IPS-11a (cell line): ENCODE data around the gene TFEB.

Source experiments
- H3K4me3 ChIP-seq: one replicate; pipeline ENCODE4 v1.5.1; 2013; ENCODE audit warnings: low read depth, low read length, control low read depth

Gene TFEB

DNA sequence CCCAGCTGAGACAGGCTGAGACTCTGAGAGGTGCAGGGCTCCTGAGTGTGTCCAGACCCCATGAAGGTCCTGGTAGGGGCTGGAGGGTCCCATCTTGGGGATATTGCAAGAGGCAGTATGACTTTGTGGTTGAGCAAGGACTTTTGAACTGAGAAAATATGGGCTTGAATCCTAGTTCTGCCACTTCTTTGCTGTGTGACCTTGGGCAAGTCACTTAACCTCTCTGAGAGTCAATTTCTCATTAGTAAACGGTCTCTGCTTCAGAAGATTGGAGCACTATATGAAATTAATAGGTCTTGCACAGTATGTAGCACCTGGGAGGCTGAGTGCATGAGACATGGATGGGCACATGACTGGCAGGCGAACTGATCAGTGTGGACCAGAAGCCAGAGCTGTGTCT is 42.7 kb downstream of the TFEB start:
- no peak overlapping the region for H3K4me3 ChIP-seq

GRCh38 chr6:41692080-41692675 is 43.2 kb downstream of the TFEB start:
- H3K4me3 ChIP-seq, result no peak overlapping the region

- H3K4me3 ChIP-seq, result no peak overlapping the region
These were observed 43.9 kb downstream of the TFEB start for GRCh38 chr6:41691426-41692079.

DNA sequence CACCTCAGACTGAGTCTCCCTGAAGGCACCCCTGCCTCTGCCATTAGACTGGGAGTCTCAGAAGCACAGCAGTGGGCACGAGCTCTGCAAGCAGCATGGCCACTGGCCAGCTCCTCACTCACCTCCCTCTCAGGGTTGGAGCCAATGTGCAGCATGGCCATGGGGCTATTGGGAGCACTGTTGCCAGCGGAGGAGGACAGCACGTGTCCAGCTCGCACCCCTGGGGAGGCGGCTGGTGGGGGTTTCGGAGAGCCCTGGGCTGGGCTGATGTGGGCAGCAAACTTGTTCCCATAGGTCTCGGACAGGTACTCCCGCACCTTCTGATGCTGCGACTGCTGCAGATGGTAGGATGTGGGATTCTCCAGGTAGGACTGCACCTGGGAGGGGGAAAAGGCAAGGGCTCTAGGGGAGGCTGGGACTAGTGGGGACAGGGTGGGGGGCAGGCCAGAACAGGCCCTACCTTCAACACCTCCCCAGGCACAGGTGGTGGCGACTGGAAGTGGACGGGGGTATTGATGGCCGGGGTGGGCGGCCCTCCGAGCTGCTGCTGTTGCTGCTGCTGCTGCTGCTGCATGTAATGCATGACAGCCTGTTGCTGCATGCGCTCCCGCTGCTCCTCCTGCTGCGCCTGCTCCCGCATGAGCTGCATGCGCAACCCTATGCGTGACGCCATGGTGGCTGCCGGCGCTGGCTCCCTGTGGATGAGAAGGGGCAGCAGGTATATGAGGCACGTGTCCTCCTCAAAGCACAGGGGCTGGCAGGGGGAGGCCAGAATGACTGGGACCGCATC is 44.7 kb downstream of the TFEB start:
- no peak overlapping the region for H3K4me3 ChIP-seq

DNA sequence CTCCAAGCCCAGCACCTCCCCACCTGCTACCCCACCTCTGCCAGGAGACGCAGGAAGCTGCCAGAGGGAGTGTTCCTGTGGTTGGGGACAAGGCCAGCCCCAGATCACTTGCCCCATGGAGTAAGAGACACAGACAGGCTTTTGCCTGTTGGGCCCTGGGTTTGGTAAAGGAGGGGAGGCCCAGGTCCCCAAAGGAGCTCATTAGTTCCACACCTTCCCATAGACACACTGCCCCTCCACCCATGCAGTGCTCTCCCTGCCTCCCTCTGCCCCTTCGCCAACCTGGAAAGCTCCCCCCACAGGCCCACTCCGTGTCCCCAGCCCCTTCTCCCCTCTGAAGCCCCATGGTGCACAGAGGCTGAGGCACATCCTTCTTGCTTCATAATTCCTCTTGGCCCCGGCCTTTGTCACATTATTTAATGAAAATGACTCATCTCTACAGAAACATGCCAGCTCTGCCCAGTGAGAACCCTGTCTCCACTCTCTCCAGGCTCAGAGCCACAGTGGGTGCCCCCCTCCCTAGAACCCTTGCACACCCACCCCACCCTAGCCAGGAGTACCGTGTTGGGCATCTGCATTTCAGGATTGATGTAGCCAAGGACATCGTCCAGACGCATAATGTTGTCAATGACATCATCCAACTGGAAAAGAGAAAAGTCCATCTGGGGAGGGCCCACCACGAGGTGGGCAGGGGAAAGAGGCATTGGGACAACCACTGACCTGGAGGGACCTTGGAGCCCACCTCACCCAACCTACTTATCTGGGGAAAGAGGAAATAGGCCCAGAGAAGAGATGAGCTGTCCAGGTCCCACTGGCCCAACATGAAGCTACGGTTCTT is 46.0 kb downstream of the TFEB start:
- no peak overlapping the region for H3K4me3 ChIP-seq

GRCh38 chr6:41688256-41688965 is 47.0 kb downstream of the TFEB start:
- H3K4me3 ChIP-seq, result no peak overlapping the region

DNA sequence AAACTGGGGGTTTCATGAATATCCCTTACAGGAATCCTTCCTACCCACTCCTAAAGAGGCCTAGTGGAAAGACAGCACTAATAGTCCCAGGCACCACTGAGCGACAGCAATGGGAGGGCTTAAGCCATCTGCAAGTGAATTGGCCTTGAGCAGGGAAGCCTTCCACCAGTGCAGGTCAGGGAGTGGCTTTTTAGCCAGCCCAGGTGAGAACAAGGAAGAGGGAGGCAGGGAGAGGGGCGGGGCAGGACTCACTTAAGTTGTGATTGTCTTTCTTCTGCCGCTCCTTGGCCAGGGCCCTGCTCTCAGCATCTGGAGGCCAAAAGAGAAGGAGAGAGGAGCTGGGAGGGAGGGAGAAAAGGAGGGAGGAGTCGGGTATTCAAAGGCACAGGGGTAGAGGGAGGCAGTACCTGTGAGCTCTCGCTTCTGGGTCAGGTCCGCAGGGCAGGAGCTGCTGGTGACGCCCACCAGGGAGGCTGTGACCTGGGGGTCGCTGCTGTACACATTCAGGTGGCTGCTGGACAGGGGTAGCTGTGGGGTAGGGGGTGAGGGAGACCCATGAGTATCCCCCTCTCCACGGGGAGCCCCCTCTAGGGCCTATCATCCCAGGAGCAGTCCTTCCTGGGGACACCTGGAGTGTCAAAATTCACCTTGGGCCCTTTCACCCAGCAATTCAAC is 47.8 kb downstream of the TFEB start:
- no peak overlapping the region for H3K4me3 ChIP-seq

DNA sequence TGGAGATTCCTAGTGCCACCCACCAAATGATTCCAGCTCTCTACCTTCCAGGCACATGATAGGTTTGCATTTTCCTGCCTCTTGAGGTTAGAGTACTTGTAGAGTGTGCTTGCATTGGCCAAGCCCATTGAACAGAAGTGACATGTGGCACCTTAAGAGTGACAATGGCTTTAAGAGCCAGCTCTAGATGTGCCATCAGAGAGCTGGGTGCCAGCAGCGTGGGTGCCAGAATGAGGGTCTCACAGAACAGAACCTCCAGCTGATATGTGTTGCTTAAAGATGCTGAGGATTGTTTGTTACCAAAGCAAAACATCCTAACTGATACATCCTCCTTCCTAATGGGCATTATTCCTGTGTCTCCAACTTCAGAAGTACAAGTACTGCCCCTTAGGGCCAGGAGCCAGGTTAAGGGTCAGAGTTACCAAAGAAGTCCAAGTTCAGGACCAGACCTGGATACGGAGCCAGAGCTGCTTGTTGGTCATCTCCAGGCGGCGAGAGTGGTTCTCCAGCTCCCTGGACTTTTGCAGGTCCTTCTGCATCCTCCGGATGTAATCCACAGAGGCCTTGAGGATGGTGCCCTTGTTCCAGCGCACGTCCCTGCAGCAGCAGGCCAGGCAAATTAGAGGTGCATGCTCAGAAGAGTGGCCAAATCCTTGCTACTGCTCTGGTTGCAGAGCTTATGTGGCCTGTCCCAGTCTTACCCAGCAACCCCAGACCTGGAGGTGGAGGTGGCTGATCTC is 49.6 kb downstream of the TFEB start:
- no peak overlapping the region for H3K4me3 ChIP-seq

DNA sequence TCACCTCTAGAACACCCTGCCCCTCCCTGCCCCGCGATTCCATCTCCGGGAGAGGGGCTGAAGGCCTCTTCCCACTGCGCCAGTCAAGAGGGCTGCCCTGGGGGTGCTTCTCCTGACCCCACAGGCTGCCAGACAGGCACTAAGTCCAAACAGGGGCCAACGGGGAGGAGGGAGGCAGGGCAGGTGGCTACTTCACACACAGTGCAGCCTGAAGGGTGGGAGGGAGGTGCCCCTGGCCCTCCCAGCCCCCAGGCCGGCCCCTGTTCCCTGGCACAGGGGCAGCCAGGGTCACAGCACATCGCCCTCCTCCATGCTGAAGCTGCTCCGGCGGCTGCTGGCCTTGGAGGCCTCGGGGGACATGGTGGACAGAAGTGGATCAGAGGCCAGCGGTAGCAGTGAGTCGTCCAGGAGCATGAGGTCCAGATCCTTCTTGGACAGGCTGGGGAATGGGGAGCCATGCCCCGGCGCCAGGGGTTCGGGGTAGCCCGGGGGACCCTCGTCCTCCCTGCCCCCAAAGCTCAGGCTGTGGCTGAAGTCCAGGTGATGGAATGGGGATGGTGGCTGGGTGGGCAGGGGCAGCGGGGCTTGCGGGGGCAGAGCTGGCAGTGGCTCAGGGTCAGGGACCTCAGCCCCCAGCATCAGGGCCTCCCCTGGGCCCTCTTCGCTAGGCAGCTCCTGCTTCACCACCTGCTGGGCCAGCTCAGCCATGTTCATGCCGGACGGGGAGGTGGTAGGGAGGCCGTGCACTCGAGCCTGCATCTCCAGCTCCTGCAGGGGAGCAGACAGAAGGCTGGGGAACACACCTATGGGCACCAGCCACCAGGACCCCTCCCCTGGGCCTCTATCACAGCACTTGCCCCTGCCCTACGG is 50.9 kb downstream of the TFEB start:
- H3K4me3 ChIP-seq, result no peak overlapping the region

- H3K4me3 ChIP-seq, result no peak overlapping the region
These were observed 51.7 kb downstream of the TFEB start for GRCh38 chr6:41683523-41684310.

- H3K4me3 ChIP-seq, result no peak overlapping the region
These were observed 52.2 kb downstream of the TFEB start for GRCh38 chr6:41683273-41683522.

DNA sequence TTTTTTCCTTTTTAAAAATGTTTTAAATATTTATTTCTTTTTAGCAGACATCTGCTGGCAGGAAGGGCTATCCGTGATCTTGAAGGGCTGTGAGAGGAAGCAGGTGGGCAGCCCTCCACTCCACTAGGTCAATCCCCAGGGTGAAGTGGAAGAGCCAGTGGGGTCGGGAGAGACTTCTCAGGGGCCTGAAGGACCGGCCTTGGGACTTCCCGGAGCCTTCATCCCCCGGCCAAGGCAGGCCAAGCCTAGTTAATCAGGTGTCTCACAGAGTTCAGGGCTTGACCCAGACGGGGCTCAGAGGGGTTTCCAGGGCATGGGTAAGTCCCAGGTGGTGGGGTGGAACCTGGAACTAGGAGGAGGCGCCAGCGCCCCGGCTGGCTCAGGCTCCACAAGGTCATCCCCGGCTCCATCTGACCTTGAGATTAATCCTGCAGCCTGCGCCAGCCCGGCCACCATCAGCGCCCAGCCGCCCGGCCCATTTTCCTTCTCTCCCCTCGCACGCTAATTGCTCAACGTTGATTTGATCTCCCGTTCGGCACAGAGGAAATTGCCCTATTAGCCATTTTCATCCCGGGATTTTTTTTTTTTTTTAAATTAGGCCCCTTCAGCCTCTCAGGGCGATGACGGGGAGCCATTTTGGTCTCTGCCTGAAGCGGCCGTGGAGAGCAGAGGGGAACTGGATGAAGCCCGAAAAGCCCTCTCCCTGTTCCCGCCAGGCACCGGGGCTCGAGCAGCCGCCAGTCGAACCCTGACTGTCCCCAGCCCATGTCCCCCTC is 52.7 kb downstream of the TFEB start:
- H3K4me3 ChIP-seq, result no peak overlapping the region

- H3K4me3 ChIP-seq, result no peak overlapping the region
These were observed 53.3 kb downstream of the TFEB start for GRCh38 chr6:41682056-41682477.

DNA sequence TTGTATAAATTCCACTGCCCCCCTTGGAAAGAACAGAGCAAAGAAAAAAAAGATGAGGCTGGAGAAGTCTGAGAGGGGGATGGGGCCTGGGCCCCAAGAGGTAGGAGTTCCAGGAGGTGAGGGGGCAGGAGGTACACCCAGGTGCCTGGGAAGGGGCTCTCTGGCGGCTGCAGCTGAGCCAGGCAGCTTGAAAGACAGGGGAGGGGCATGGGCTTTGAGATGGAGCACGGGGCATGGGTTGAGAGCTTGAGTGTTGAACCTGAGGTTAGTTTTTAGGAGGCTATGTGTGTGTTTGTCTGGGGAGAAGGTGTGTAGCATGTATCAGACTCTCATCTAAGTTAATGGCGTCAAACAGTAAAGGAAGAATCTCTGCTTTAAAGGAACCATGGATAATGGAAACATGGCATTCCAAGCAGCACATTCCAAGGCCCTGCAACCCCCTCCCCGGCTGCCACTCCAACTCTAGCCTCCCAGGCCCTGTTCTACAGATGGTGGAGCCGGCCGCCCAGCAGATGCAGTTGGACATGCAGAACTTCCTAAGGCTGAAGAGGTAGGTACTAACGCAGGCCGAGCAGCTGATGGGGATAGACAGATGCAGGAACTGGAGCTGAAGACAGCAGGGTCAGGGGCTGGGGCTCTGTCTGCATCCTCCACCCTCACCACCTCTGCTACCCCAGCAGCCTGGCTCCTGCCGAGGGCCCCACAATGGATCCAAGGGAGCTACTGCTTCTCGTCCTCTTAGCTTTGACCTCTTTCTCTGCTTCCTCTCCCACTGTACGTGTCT is 55.0 kb downstream of the TFEB start:
- no peak overlapping the region for H3K4me3 ChIP-seq

DNA sequence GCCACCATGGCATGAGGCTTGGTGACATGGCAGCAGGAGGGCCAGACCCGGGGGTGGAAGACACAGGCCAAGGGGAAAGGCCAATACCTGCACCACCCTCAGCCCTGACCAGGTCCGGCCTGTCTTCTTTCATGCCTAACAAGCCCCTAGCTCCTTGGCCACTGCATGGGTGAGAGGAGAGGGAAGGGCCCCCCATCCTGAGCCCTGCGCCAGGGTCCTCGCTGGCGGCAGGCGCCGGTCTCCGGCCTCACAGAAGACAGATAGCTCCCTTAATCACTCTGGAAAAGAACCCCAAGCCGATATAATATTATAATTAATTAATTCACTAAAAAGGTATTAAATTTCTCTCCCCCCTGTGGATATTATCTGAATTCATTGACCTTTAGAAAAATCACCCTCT is 55.7 kb downstream of the TFEB start:
- no peak overlapping the region for H3K4me3 ChIP-seq

DNA sequence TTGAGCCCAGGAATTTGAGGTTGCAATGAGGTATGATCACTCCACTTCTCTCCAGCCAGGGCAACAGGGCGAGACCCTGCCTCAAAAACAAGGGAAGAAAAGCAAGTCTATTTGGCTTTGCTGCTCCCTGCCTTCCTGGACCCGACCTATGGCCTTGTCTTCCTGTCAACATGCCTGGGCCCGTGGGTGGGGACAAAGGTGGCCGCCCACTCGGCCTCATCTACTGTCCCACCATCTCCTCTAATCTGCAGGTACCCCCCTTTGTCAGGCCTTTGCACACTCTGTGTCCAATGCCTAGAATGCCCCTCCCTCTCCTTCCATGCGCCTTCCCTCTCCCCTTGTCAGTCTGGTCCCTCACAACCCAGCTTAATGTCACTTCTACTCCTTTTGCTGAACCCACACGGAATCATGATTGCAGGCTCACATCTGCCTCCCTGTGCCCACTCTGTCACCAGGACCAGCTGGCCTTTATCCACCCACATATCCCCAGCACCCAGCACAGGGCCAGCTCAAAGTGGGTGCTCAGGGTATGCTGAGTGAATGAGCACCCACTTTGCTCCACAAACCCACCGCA is 56.8 kb downstream of the TFEB start:
- H3K4me3 ChIP-seq, result no peak overlapping the region
